ENCODE data around the gene EFNB1.

EFNB1 gene

GRCh38 chrX:68789966-68790365 lies 38.9 kb upstream of the EFNB1 start:
- no CpG with 5 or more reads among the region's 3 CpGs for WGBS (ENCODE audit: extremely low coverage, insufficient coverage, insufficient read length)
- Histone ChIP-seq H3K4me2 (ENCODE audit: low read length) (no peak overlapping the region), H2BK120ac (ENCODE audit: insufficient read depth, low read length, poor library complexity) (no peak overlapping the region), H3K4me3 (ENCODE audit: low read depth, low read length) (no peak overlapping the region), H2AK5ac (ENCODE audit: low read length) (no peak overlapping the region), H2AFZ (ENCODE audit: insufficient read depth, low read length, poor library complexity) (no peak overlapping the region), H4K91ac (ENCODE audit: low read depth, low read length) (no peak overlapping the region), H4K12ac (ENCODE audit: low read depth, low read length) (no peak overlapping the region), H3K9me3 (ENCODE audit: insufficient read depth, low read depth, low read length) (no peaks in the 10 kb centered on the region), H2BK12ac (ENCODE audit: low read length) (no peak overlapping the region), H3K14ac (ENCODE audit: low read length) (no peak overlapping the region), H3K9ac (ENCODE audit: low read length) (no peak overlapping the region), H3K18ac (ENCODE audit: low read length) (no peak overlapping the region), H3K79me1 (ENCODE audit: low read length) (no peaks in the 10 kb centered on the region), H3K36me3 (ENCODE audit: control insufficient read depth in 1 of 2, insufficient read depth in 2 of 2, low read length in 2 of 2) (no peaks in the 10 kb centered on the region), H3K27me3 (ENCODE audit: insufficient read depth, low read length) (no peaks in the 10 kb centered on the region), H4K8ac (ENCODE audit: low read depth, low read length) (no peak overlapping the region), H2BK5ac (ENCODE audit: low read depth, low read length, poor library complexity) (no peak overlapping the region), H3K4me1 (ENCODE audit: control insufficient read depth in 1 of 2, insufficient read depth in 2 of 2, low read length in 2 of 2) (peaks cover 0 to 3% of the 10 kb centered on the region in 2 experiments), H3K79me2 (ENCODE audit: control insufficient read depth, insufficient read depth, low read length, poor library complexity) (no peaks in the 10 kb centered on the region), H3K27ac (ENCODE audit: low read depth, low read length) (no peak overlapping the region), H3K23ac (ENCODE audit: low read length) (no peak overlapping the region), H3K4ac (ENCODE audit: low read depth, low read length) (no peak overlapping the region)
- peak; percentile 63 to 84 for DNase-seq

- H3K4me2 ChIP-seq (ENCODE audit: low read length): no peak overlapping the region
- H3K36me3 ChIP-seq (ENCODE audit: control insufficient read depth in 1 of 2, insufficient read depth in 2 of 2, low read length in 2 of 2): no peaks in the 10 kb centered on the region
- no peak overlapping the region for H3K27ac ChIP-seq (ENCODE audit: low read depth, low read length)
- H2AFZ ChIP-seq (ENCODE audit: insufficient read depth, low read length, poor library complexity): no peak overlapping the region
- no peaks in the 10 kb centered on the region for H3K27me3 ChIP-seq (ENCODE audit: insufficient read depth, low read length)
- H3K18ac ChIP-seq (ENCODE audit: low read length): no peak overlapping the region
- H4K12ac ChIP-seq (ENCODE audit: low read depth, low read length): no peak overlapping the region
- H3K4me1 ChIP-seq (ENCODE audit: control insufficient read depth in 1 of 2, insufficient read depth in 2 of 2, low read length in 2 of 2): peaks cover 0 to 3% of the 10 kb centered on the region in 2 experiments
- no peak overlapping the region for H3K14ac ChIP-seq (ENCODE audit: low read length)
- no peaks in the 10 kb centered on the region for H3K9me3 ChIP-seq (ENCODE audit: insufficient read depth, low read depth, low read length)
- H3K4me3 ChIP-seq (ENCODE audit: low read depth, low read length): no peak overlapping the region
- no peak overlapping the region for H3K9ac ChIP-seq (ENCODE audit: low read length)
- H2BK120ac ChIP-seq (ENCODE audit: insufficient read depth, low read length, poor library complexity): no peak overlapping the region
- no peak overlapping the region for H3K23ac ChIP-seq (ENCODE audit: low read length)
- H2BK12ac ChIP-seq (ENCODE audit: low read length): no peak overlapping the region
- no peak for DNase-seq
- H3K4ac ChIP-seq (ENCODE audit: low read depth, low read length): no peak overlapping the region
- H2AK5ac ChIP-seq (ENCODE audit: low read length): no peak overlapping the region
- no peak overlapping the region for H4K8ac ChIP-seq (ENCODE audit: low read depth, low read length)
- no peaks in the 10 kb centered on the region for H3K79me2 ChIP-seq (ENCODE audit: control insufficient read depth, insufficient read depth, low read length, poor library complexity)
- H3K79me1 ChIP-seq (ENCODE audit: low read length): no peaks in the 10 kb centered on the region
- H4K91ac ChIP-seq (ENCODE audit: low read depth, low read length): no peak overlapping the region
- WGBS (ENCODE audit: extremely low coverage, insufficient coverage, insufficient read length): no CpG with 5 or more reads among the region's 1 CpG
- no peak overlapping the region for H2BK5ac ChIP-seq (ENCODE audit: low read depth, low read length, poor library complexity)
Observed at GRCh38 chrX:68792083-68792482, 36.7 kb upstream of the EFNB1 start.

- H3K9ac ChIP-seq (ENCODE audit: low read length): no peak overlapping the region
- H4K12ac ChIP-seq (ENCODE audit: low read depth, low read length): no peak overlapping the region
- H2BK120ac ChIP-seq (ENCODE audit: insufficient read depth, low read length, poor library complexity): no peak overlapping the region
- H3K9me3 ChIP-seq (ENCODE audit: insufficient read depth, low read depth, low read length): no peaks in the 10 kb centered on the region
- no peak overlapping the region for H3K18ac ChIP-seq (ENCODE audit: low read length)
- H3K79me1 ChIP-seq (ENCODE audit: low read length): no peaks in the 10 kb centered on the region
- no peak overlapping the region for H2BK12ac ChIP-seq (ENCODE audit: low read length)
- H3K4ac ChIP-seq (ENCODE audit: low read depth, low read length): no peak overlapping the region
- no peaks in the 10 kb centered on the region for H3K36me3 ChIP-seq (ENCODE audit: control insufficient read depth in 1 of 2, insufficient read depth in 2 of 2, low read length in 2 of 2)
- H3K14ac ChIP-seq (ENCODE audit: low read length): no peak overlapping the region
- no CpG with 5 or more reads among the region's 4 CpGs for WGBS (ENCODE audit: extremely low coverage, insufficient coverage, insufficient read length)
- no peak overlapping the region for H4K8ac ChIP-seq (ENCODE audit: low read depth, low read length)
- H2AK5ac ChIP-seq (ENCODE audit: low read length): no peak overlapping the region
- no peak for DNase-seq
- H3K79me2 ChIP-seq (ENCODE audit: control insufficient read depth, insufficient read depth, low read length, poor library complexity): no peaks in the 10 kb centered on the region
- peaks cover 0 to 3% of the 10 kb centered on the region in 2 experiments for H3K4me1 ChIP-seq (ENCODE audit: control insufficient read depth in 1 of 2, insufficient read depth in 2 of 2, low read length in 2 of 2)
- H3K4me3 ChIP-seq (ENCODE audit: low read depth, low read length): no peak overlapping the region
- H3K4me2 ChIP-seq (ENCODE audit: low read length): no peak overlapping the region
- H3K23ac ChIP-seq (ENCODE audit: low read length): no peak overlapping the region
- no peaks in the 10 kb centered on the region for H3K27me3 ChIP-seq (ENCODE audit: insufficient read depth, low read length)
- H2AFZ ChIP-seq (ENCODE audit: insufficient read depth, low read length, poor library complexity): no peak overlapping the region
- no peak overlapping the region for H2BK5ac ChIP-seq (ENCODE audit: low read depth, low read length, poor library complexity)
- H3K27ac ChIP-seq (ENCODE audit: low read depth, low read length): no peak overlapping the region
- no peak overlapping the region for H4K91ac ChIP-seq (ENCODE audit: low read depth, low read length)
Observed at GRCh38 chrX:68794461-68794860, 34.4 kb upstream of the EFNB1 start.

GRCh38 chrX:68795741-68796140 lies 33.1 kb upstream of the EFNB1 start:
- no peak overlapping the region for H3K23ac ChIP-seq (ENCODE audit: low read length)
- no peak overlapping the region for H2BK5ac ChIP-seq (ENCODE audit: low read depth, low read length, poor library complexity)
- no peaks in the 10 kb centered on the region for H3K9me3 ChIP-seq (ENCODE audit: insufficient read depth, low read depth, low read length)
- WGBS (ENCODE audit: extremely low coverage, insufficient coverage, insufficient read length): no CpG with 5 or more reads among the region's 3 CpGs
- H4K8ac ChIP-seq (ENCODE audit: low read depth, low read length): no peak overlapping the region
- H3K14ac ChIP-seq (ENCODE audit: low read length): no peak overlapping the region
- no peaks in the 10 kb centered on the region for H3K79me2 ChIP-seq (ENCODE audit: control insufficient read depth, insufficient read depth, low read length, poor library complexity)
- no peak overlapping the region for H3K4me2 ChIP-seq (ENCODE audit: low read length)
- no peaks in the 10 kb centered on the region for H3K27me3 ChIP-seq (ENCODE audit: insufficient read depth, low read length)
- H2BK12ac ChIP-seq (ENCODE audit: low read length): no peak overlapping the region
- H2AK5ac ChIP-seq (ENCODE audit: low read length): no peak overlapping the region
- no peak overlapping the region for H3K9ac ChIP-seq (ENCODE audit: low read length)
- no peak overlapping the region for H4K91ac ChIP-seq (ENCODE audit: low read depth, low read length)
- H3K27ac ChIP-seq (ENCODE audit: low read depth, low read length): no peak overlapping the region
- no peak for DNase-seq
- H3K36me3 ChIP-seq (ENCODE audit: control insufficient read depth in 1 of 2, insufficient read depth in 2 of 2, low read length in 2 of 2): no peaks in the 10 kb centered on the region
- no peak overlapping the region for H3K18ac ChIP-seq (ENCODE audit: low read length)
- no peaks in the 10 kb centered on the region for H3K4me1 ChIP-seq (ENCODE audit: control insufficient read depth in 1 of 2, insufficient read depth in 2 of 2, low read length in 2 of 2)
- H2AFZ ChIP-seq (ENCODE audit: insufficient read depth, low read length, poor library complexity): no peak overlapping the region
- no peak overlapping the region for H3K4ac ChIP-seq (ENCODE audit: low read depth, low read length)
- H2BK120ac ChIP-seq (ENCODE audit: insufficient read depth, low read length, poor library complexity): no peak overlapping the region
- H3K4me3 ChIP-seq (ENCODE audit: low read depth, low read length): no peak overlapping the region
- H3K79me1 ChIP-seq (ENCODE audit: low read length): no peaks in the 10 kb centered on the region
- H4K12ac ChIP-seq (ENCODE audit: low read depth, low read length): no peak overlapping the region

Data from trophoblast cell (in vitro differentiated cells and primary cell).